Measurements from ENCODE around the gene SGPL1. TPM values are rescaled to one million over a fixed set of nuclear protein-coding genes. Genes with fewer than 3 reads are reported as not detected.

SGPL1 gene, protein sequence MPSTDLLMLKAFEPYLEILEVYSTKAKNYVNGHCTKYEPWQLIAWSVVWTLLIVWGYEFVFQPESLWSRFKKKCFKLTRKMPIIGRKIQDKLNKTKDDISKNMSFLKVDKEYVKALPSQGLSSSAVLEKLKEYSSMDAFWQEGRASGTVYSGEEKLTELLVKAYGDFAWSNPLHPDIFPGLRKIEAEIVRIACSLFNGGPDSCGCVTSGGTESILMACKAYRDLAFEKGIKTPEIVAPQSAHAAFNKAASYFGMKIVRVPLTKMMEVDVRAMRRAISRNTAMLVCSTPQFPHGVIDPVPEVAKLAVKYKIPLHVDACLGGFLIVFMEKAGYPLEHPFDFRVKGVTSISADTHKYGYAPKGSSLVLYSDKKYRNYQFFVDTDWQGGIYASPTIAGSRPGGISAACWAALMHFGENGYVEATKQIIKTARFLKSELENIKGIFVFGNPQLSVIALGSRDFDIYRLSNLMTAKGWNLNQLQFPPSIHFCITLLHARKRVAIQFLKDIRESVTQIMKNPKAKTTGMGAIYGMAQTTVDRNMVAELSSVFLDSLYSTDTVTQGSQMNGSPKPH
- 19.1 and 23.0 TPM in 2 replicates for total RNA-seq

DNA sequence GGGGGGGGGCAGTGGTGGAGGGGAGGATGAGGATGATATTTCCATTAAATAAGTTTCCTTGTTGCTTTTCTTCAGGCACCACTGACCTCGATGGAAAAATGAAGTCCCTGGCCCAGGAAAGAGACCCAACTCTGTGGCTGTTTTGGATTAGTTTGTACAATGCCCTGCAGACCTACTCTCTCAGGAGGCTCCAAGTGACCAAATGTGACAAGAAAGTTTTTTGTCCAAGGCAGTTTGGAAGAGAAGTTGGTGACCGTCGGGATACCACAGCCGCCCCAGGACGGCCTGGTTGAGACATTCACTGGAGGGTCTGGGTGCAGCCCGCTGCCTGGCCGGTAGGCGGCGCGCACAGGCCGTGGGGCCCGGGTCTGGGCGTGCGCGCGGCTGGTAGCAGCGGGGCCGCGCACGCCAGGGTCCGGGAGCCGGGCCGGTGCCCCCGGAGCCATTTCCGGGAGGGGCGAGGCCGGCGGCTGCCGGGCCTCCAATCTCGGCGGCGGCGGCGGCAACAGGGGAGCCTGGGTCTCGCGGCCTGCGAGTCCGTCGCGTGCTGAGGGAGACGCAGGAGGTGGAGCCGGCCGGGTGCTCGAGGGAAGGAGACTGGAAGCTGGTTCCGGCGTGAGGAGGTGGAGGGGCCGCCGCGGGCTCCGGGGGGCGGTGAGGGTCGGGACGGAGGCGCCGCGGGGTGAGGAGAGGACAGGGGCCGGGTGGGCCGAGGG lies at the start of gene SGPL1:
TSS of gene SGPL1 (plus strand) at position 445 of the 716 bp plus-strand sequence. CDS start 906 bp downstream, outside the sequence.

DNA sequence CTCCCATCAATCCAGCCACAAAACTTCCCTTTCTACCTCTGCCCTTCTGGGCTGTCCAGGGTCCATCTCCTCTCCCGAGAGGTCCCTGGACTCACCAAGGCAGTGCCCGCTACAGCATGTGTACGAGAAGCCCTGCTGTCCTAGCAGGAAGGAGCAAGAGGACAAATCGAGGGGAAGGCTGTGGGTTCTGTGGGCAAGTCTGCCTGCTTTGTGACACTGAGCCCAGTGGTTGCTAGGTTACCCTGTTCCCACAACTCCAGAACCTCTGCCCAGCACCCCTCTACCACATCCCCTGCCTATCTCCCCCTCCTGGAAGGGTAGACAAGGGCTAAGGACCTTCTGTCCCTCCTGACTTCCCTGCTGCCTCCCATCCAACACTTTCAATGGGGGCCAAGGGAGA lies 30.6 kb upstream of the SGPL1 start, which contains the start of gene TBATA:
TSS of gene TBATA (minus strand) at position 188 of the 400 bp plus-strand sequence. CDS start 1,998 bp downstream, outside the sequence.

DNA sequence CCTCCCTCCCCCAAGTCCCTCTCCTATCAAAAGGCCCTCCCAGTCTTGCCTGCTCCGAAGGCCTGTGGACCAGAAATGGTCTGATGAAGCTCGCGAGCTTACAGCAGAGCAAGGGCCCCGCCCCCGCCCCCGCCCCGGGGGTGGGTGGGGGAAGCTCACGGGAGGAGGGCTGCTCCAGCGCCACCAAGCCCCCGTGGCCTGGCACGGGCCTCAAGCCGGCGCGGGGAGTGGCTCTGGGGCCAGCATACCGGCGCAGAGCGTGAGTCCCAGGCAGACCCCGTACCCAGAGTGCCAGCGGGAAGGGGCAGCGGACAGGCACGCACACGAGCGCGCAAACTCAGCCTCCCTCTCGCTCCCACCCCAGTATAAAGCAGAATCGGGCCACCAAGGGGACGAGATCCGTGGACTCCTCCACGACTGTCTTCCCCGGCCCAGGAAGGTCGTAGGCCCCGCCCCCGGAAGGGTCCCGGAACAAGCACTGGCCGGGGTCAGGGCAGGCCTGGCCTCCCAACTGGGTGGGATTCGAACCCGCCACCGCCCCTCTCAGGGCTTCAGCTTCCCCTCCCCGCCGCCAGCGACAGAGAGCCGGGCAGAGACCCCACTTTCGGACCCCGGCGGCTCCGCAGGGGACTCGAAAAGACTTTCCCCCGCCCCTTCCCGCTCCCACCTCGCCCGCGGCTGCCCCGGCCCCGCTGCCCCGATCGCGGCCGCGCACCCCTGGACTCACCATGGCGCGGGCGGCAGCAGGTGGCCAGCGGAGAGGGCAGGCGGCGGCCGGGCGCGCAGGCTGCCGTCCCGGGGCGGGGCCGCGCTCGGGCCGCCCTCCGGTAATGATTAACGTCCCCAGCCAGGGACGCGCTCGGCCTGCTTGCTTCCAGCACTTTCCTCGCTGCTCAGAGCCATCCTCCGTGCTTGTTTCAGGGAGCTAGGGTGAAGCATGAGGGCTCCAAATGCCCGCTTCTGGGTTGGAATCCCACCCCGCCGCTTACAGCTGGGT lies 72.4 kb downstream of the SGPL1 start, which contains the start of gene PCBD1:
TSS of gene PCBD1 (minus strand) at position 762 of the 997 bp plus-strand sequence. CDS start at position 730, 32 bp downstream.

Small RNA genes lying within 50 kb of the gene (small RNA-seq; reads per million reads assigned to genes)
- gene RPS26P40 = not detected

Other genes with a start within 250 kb of the SGPL1 start
- gene PRF1, start 213.2 kb upstream of the SGPL1 start, total RNA-seq = not detected in 2 replicates
- gene ADAMTS14, start 143.4 kb upstream of the SGPL1 start, total RNA-seq = not detected in 2 replicates
- gene TBATA, start 30.6 kb upstream of the SGPL1 start, total RNA-seq = not detected in 2 replicates
- 32.7 and 64.5 TPM in 2 replicates for gene PCBD1, start 72.6 kb downstream of the SGPL1 start, total RNA-seq

All from thoracic aorta endothelial cell (primary cell).